A673 (cell line): Measurements from ENCODE around the gene COQ8A. TPM values are rescaled to one million over a fixed set of nuclear protein-coding genes. Genes with fewer than 3 reads are reported as not detected.

Experiments
- BruUV-seq: library from RNA; stranded (reverse); fragments of 400-500 nt; replicated peaks from 2 replicates; lab custom pipeline; 2021; lab: Mats Ljungman, UMichigan
- CTCF ChIA-PET: fragments of 300-600 bp; sonication (Branson Sonifier 250); formaldehyde crosslinking; loops from one replicate; lab custom pipeline; 2022; ENCODE audit warnings: antibody characterized with exemption; lab: Charles Lee
- POLR2A ChIA-PET: fragments of 300-600 bp; sonication (Branson Sonifier 250); formaldehyde crosslinking; loops from one replicate; lab custom pipeline; 2022; ENCODE audit warnings: antibody characterized with exemption; ENCODE audit not compliant: low non-redundant PET; lab: Charles Lee
- DNase-seq: peaks from one replicate; pipeline ENCODE4 v3.0.0-alpha.2; 2015; ENCODE audit warnings: low spot score
- H3K27ac ChIP-seq: fragments of 200-600 bp; sonication (generic); 2 replicates; pipeline ENCODE4 v1.5.1; 2016; ENCODE audit warnings: mixed run types, low read depth, mild to moderate bottlenecking, mixed read lengths, antibody characterized with exemption, low read length; ENCODE audit not compliant: poor library complexity, severe bottlenecking
- H3K27me3 ChIP-seq: fragments of 200-600 bp; sonication (generic); replicated peaks from 2 replicates; pipeline ENCODE4 v1.6.1; 2017; ENCODE audit warnings: mixed run types, low read depth, mild to moderate bottlenecking, mixed read lengths, antibody characterized with exemption, low read length; ENCODE audit not compliant: insufficient read depth, poor library complexity
- H3K36me3 ChIP-seq: fragments of 200-600 bp; sonication (generic); 2 replicates; pipeline ENCODE4 v1.6.1; 2016; ENCODE audit warnings: mixed run types, mild to moderate bottlenecking, mixed read lengths, antibody characterized with exemption, low read length; ENCODE audit not compliant: insufficient read depth, poor library complexity, severe bottlenecking
- H3K4me1 ChIP-seq: fragments of 200-600 bp; sonication (generic); 2 replicates; pipeline ENCODE4 v1.6.1; 2017; ENCODE audit warnings: mixed run types, mild to moderate bottlenecking, mixed read lengths, antibody characterized with exemption, low read length; ENCODE audit not compliant: insufficient read depth, poor library complexity, severe bottlenecking
- H3K4me3 ChIP-seq: fragments of 200-600 bp; sonication (generic); 2 replicates; pipeline ENCODE4 v1.5.1; 2016; ENCODE audit warnings: low read depth, mixed run types, mild to moderate bottlenecking, mixed read lengths, low read length; ENCODE audit not compliant: poor library complexity, severe bottlenecking
- H3K9me3 ChIP-seq: fragments of 200-600 bp; sonication (generic); 2 replicates; pipeline ENCODE4 v1.6.1; 2016; ENCODE audit warnings: mixed run types, low read depth, mild to moderate bottlenecking, mixed read lengths, antibody characterized with exemption, low read length; ENCODE audit not compliant: poor library complexity, severe bottlenecking
- CTCF ChIP-seq: fragments of 300-800, 200-600 bp; sonication (generic); conservative IDR thresholded peaks from 2 replicates; pipeline ENCODE4 v1.5.1; 2017; ENCODE audit warnings: low read depth, mild to moderate bottlenecking, antibody characterized with exemption, low read length, moderate library complexity, mixed read lengths
- EZH2 ChIP-seq: fragments of 200-600 bp; sonication (generic); IDR thresholded peaks from 2 replicates; pipeline ENCODE4 v1.6.1; 2017; ENCODE audit warnings: borderline replicate concordance, low read depth, mild to moderate bottlenecking, mixed read lengths, antibody characterized with exemption, low read length; ENCODE audit not compliant: poor library complexity, severe bottlenecking
- intact Hi-C: fragments of 100-400 bp; cut with micrococcal nuclease; formaldehyde crosslinking; loops from one replicate; pipeline ENCODE4 v1.10.0; 2022; ENCODE audit not compliant: unreplicated experiment
- total RNA-seq: library from RNA; stranded (reverse); gene quantifications from 2 replicates; pipeline ENCODE4 v1.2.3, GENCODE V29; 2021

The COQ8A gene
- total RNA-seq, 1 experiment from 2014 or later = 7.7 TPM

DNA sequence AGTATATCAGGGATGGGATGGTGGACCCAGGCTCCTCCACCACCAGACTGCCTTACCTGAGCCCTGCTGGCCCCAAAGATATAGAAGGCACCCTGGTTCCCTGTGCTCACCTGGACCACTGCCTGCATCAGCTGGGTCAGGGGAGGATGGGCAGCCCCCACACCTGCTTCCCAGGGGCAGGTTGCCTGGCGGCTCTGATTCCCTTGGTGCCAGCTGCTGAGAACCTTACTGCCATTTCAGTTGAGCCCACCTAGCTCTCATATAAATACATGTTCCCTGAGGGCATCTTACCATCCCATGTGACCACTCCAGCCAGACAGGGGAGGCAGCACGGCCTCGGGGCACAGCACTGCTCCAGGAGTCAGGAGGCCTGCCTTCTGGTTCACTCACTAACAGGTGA is 45.3 kb upstream of the COQ8A start:
- ChIA-PET CTCF (no interaction called here), POLR2A (no interaction called here)
- H3K4me3 ChIP-seq = no peak overlapping the region
- no peak overlapping the region for H3K27ac ChIP-seq
- intact Hi-C loops = no loop called here
- no peaks in the 10 kb centered on the region for H3K27me3 ChIP-seq
- H3K9me3 ChIP-seq = no peaks in the 10 kb centered on the region
- no peak for DNase-seq
- BruUV-seq = no TSS peak
- H3K4me1 ChIP-seq = no peaks in the 10 kb centered on the region
- TF ChIP-seq EZH2 = no peak
- TF ChIP-seq CTCF = no peak
- H3K36me3 ChIP-seq = no peaks in the 10 kb centered on the region

- Histone ChIP-seq H3K27me3 (no peaks in the 10 kb centered on the region), H3K27ac (no peak overlapping the region), H3K4me3 (no peak overlapping the region), H3K36me3 (no peaks in the 10 kb centered on the region), H3K9me3 (no peaks in the 10 kb centered on the region), H3K4me1 (no peaks in the 10 kb centered on the region)
- ChIA-PET POLR2A (no interaction called here), CTCF (no interaction called here)
- no peak for TF ChIP-seq CTCF
- no peak for TF ChIP-seq EZH2
- intact Hi-C loops = no loop called here
- no TSS peak for BruUV-seq
- no peak for DNase-seq
These were observed 44.5 kb upstream of the COQ8A start for GRCh38 chr1:226895644-226896043.

GRCh38 chr1:226898246-226898645 is 41.8 kb upstream of the COQ8A start:
- POLR2A ChIA-PET = no interaction called here
- H3K27me3 ChIP-seq = no peaks in the 10 kb centered on the region
- no TSS peak for BruUV-seq
- H3K27ac ChIP-seq = no peak overlapping the region
- TF ChIP-seq CTCF = no peak
- TF ChIP-seq EZH2 = no peak
- no peaks in the 10 kb centered on the region for H3K9me3 ChIP-seq
- CTCF ChIA-PET = no interaction called here
- H3K4me1 ChIP-seq = no peaks in the 10 kb centered on the region
- no peaks in the 10 kb centered on the region for H3K36me3 ChIP-seq
- no peak overlapping the region for H3K4me3 ChIP-seq
- DNase-seq = no peak
- intact Hi-C loops = no loop called here

DNA sequence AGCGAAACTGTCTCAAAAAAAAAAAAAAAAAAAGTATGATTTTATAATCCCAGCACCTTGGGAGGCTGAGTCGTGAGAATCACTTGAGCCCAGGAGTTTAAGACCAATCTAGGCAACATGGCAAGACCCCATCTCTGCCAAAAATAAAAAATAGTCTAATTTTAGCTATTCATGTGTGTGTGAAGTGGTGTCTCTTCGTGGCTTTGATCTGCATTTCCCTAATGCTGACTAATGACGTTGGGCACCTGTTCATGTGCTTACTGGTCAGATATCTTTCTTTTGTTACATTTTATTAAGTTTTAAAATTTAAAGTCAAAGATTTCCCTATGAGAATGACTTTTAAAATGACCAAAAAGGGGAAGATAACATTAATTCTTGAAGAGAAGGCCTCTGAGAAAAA is 38.7 kb upstream of the COQ8A start:
- Histone ChIP-seq H3K4me3 (no peak overlapping the region), H3K27me3 (no peaks in the 10 kb centered on the region), H3K36me3 (no peaks in the 10 kb centered on the region), H3K9me3 (no peaks in the 10 kb centered on the region), H3K27ac (no peak overlapping the region), H3K4me1 (no peaks in the 10 kb centered on the region)
- BruUV-seq = no TSS peak
- ChIA-PET POLR2A (no interaction called here), CTCF (no interaction called here)
- intact Hi-C loops = no loop called here
- TF ChIP-seq EZH2 = no peak
- no peak for TF ChIP-seq CTCF
- DNase-seq = no peak
